Loucy (cell line): ENCODE data around the gene KIF12.

Experiments
- H2AFZ ChIP-seq: fragments of 200-600 bp; sonication (generic); 2 replicates; pipeline ENCODE4 v1.6.0; 2016; ENCODE audit warnings: antibody characterized with exemption, mild to moderate bottlenecking, low read length, moderate library complexity
- H3F3A ChIP-seq: fragments of 200-600 bp; 2 replicates; pipeline ENCODE4 v1.6.0; 2016; ENCODE audit warnings: antibody characterized with exemption, low read depth, mild to moderate bottlenecking
- H3K27me3 ChIP-seq: fragments of 200-600 bp; sonication (generic); 2 replicates; pipeline ENCODE4 v1.6.1; 2014; ENCODE audit warnings: low read length, mild to moderate bottlenecking; ENCODE audit not compliant: insufficient read depth, poor library complexity, severe bottlenecking
- H3K36me3 ChIP-seq: fragments of 200-600 bp; sonication (generic); 2 replicates; pipeline ENCODE4 v1.6.1; 2016; ENCODE audit warnings: low read length; ENCODE audit not compliant: insufficient read depth
- H3K4me1 ChIP-seq: fragments of 200-600 bp; sonication (generic); 2 replicates; pipeline ENCODE4 v1.5.1; 2014; ENCODE audit warnings: low read length, mild to moderate bottlenecking; ENCODE audit not compliant: insufficient read depth, poor library complexity, severe bottlenecking
- H3K4me2 ChIP-seq: fragments of 200-600 bp; sonication (generic); 2 replicates; pipeline ENCODE4 v1.6.0; 2014; ENCODE audit warnings: antibody characterized with exemption, low read length, low read depth, mild to moderate bottlenecking; ENCODE audit not compliant: poor library complexity, severe bottlenecking
- H3K4me3 ChIP-seq: fragments of 200-600 bp; sonication (generic); 2 replicates; pipeline ENCODE4 v1.5.1; 2014; ENCODE audit warnings: low read length, mild to moderate bottlenecking, mixed read lengths; ENCODE audit not compliant: poor library complexity, severe bottlenecking
- H3K79me2 ChIP-seq: fragments of 200-600 bp; sonication (generic); 2 replicates; pipeline ENCODE4 v1.6.1; 2014; ENCODE audit warnings: low read length; ENCODE audit not compliant: insufficient read depth
- H3K9ac ChIP-seq: fragments of 200-600 bp; sonication (generic); 2 replicates; pipeline ENCODE4 v1.6.0; 2014; ENCODE audit warnings: mild to moderate bottlenecking, low read depth, low read length, moderate library complexity; ENCODE audit not compliant: poor library complexity, severe bottlenecking
- H3K9me2 ChIP-seq: fragments of 200-600 bp; sonication (generic); replicated peaks from 2 replicates; pipeline ENCODE4 v1.6.1; 2016; ENCODE audit warnings: low read depth, low read length, mixed read lengths
- H3K9me3 ChIP-seq: fragments of 200-600 bp; sonication (generic); 2 replicates; pipeline ENCODE4 v1.6.1; 2014; ENCODE audit warnings: mild to moderate bottlenecking, antibody characterized with exemption, low read length, low read depth; ENCODE audit not compliant: insufficient read depth
- H4K20me1 ChIP-seq: fragments of 200-600 bp; sonication (generic); 2 replicates; pipeline ENCODE4 v1.6.0; 2014; ENCODE audit warnings: antibody characterized with exemption, low read length, mild to moderate bottlenecking; ENCODE audit not compliant: insufficient read depth, poor library complexity, severe bottlenecking
- CTCF ChIP-seq: fragments of 200-600 bp; sonication (generic); conservative IDR thresholded peaks from 2 replicates; pipeline ENCODE4 v1.5.1; 2014; ENCODE audit warnings: mild to moderate bottlenecking, antibody characterized with exemption, low read length
- EZH2phosphoT487 ChIP-seq: fragments of 200-600 bp; IDR thresholded peaks from 2 replicates; pipeline ENCODE4 v1.6.1; 2018; ENCODE audit warnings: antibody characterized with exemption, mild to moderate bottlenecking, moderate library complexity, borderline replicate concordance

Gene KIF12

GRCh38 chr9:114071197-114071795 lies 27.8 kb downstream of the KIF12 start:
- Histone ChIP-seq H3K27me3 (no peaks in the 10 kb centered on the region), H3K36me3 (no peaks in the 10 kb centered on the region), H4K20me1 (no peaks in the 10 kb centered on the region), H3K9ac (no peak overlapping the region), H3K4me2 (no peak overlapping the region), H3K4me3 (no peak overlapping the region), H3K9me2 (no peaks in the 10 kb centered on the region), H3K9me3 (no peaks in the 10 kb centered on the region), H3K79me2 (no peaks in the 10 kb centered on the region), H3K4me1 (no peaks in the 10 kb centered on the region), H2AFZ (no peak overlapping the region), H3F3A (no peaks in the 10 kb centered on the region)
- TF ChIP-seq EZH2phosphoT487 (no peak), CTCF (no peak)

GRCh38 chr9:114070188-114071103 lies 28.6 kb downstream of the KIF12 start:
- Histone ChIP-seq H3K4me1 (no peaks in the 10 kb centered on the region), H3K79me2 (no peaks in the 10 kb centered on the region), H3K27me3 (no peaks in the 10 kb centered on the region), H3K4me3 (no peak overlapping the region), H3K4me2 (no peak overlapping the region), H2AFZ (no peak overlapping the region), H3K36me3 (no peaks in the 10 kb centered on the region), H4K20me1 (no peaks in the 10 kb centered on the region), H3K9me3 (no peaks in the 10 kb centered on the region), H3K9ac (no peak overlapping the region), H3F3A (no peaks in the 10 kb centered on the region), H3K9me2 (no peaks in the 10 kb centered on the region)
- TF ChIP-seq EZH2phosphoT487 (no peak), CTCF (no peak)

- no peaks in the 10 kb centered on the region for H3K79me2 ChIP-seq
- H3K9ac ChIP-seq, result no peak overlapping the region
- H4K20me1 ChIP-seq, result no peaks in the 10 kb centered on the region
- no peaks in the 10 kb centered on the region for H3K27me3 ChIP-seq
- H2AFZ ChIP-seq, result no peak overlapping the region
- no peaks in the 10 kb centered on the region for H3K9me2 ChIP-seq
- H3F3A ChIP-seq, result no peaks in the 10 kb centered on the region
- no peak for TF ChIP-seq CTCF
- no peak for TF ChIP-seq EZH2phosphoT487
- no peaks in the 10 kb centered on the region for H3K4me1 ChIP-seq
- no peak overlapping the region for H3K4me2 ChIP-seq
- H3K9me3 ChIP-seq, result no peaks in the 10 kb centered on the region
- H3K4me3 ChIP-seq, result no peak overlapping the region
- no peaks in the 10 kb centered on the region for H3K36me3 ChIP-seq
These were observed 29.5 kb downstream of the KIF12 start for GRCh38 chr9:114069476-114070187.
